Measurements from ENCODE around the gene CD180. TPM values are rescaled to one million over a fixed set of nuclear protein-coding genes. Genes with fewer than 3 reads are reported as not detected.

CD180 gene
- not detected in 2 replicates for total RNA-seq

GRCh38 chr5:67196537-67197059 lies at the start of gene CD180:
TSS of gene CD180 (minus strand) at chr5:67196799. CDS start at chr5:67196641, 158 bp downstream.

